ENCODE data around the gene CDC42. TPM values are rescaled to one million over a fixed set of nuclear protein-coding genes. Genes with fewer than 3 reads are reported as not detected.
A peak's percentile ranks its signal among the peaks of the same experiment; 100 is the strongest.
"Not testable (repeated sequence)": the region's sequence is repeated elsewhere in the genome, so short reads cannot be mapped to it uniquely, and the experiment has no call there.

Gene CDC42
- total RNA-seq, 5 donors from 2014 or later (not counting 1 experiment from before 2014, with no cell fraction given): 181 to 348 (median 192) TPM

DNA sequence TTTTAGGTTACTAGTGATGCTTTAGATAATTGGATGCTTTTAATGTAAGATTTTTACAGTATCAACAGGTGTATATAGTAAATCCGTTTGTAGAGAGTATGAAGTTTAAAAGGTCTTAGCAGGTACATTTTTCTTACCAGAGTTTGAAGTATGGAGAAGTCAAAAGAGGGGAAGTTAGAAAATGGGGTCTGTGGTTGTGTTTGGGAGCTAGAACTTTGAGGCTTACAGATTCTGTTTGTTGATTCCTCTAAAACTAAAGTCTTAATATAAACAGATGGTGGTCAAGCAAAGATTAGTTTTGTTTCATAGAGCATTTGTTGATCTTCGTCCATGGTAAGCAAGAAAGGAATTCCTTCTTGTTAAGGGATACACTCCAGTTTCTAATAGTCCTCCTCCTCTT lies 35.8 kb downstream of the CDC42 start:
- 20% methylated on average over 1 of the region's 2 CpGs for WGBS (ENCODE audit: insufficient coverage)
- peaks cover 60% of the 10 kb centered on the region for H3K36me3 Mint-ChIP-seq
- no peaks in the 10 kb centered on the region for H3K27me3 Mint-ChIP-seq
- no peaks in the 10 kb centered on the region for H3K9me3 Mint-ChIP-seq
- peak overlapping the region in 2 of 3 donors; percentile 72 to 77 for H3K4me3 Mint-ChIP-seq
- ATAC-seq (replicated peaks in 1 of 4) (no peak), DNase-seq (no peak)
- Histone ChIP-seq H3K27me3 (replicated peaks in 1 of 2; ENCODE audit: control insufficient read depth in 2 of 2, extremely low read depth in 1 of 2, insufficient read depth in 2 of 2, low read length in 1 of 2) (no peaks in the 10 kb centered on the region), H3K9me3 (no peaks in the 10 kb centered on the region), H3K27ac (ENCODE audit: low read length) (peak overlapping the region; percentile 50), H3K4me1 (ENCODE audit: control insufficient read depth in 1 of 2, extremely low read depth in 1 of 2, insufficient read depth in 2 of 2, low read length in 2 of 2) (peaks cover 25 to 50% of the 10 kb centered on the region in 2 experiments), H3K36me3 (ENCODE audit: control insufficient read depth in 2 of 2, extremely low read depth in 1 of 2, insufficient read depth in 1 of 2, low read length in 1 of 2) (peaks cover 0 to 54% of the 10 kb centered on the region in 2 donors), H3K4me3 (ENCODE audit: control insufficient read depth in 1 of 2, extremely low read depth in 1 of 2, low read length in 1 of 2) (no peak overlapping the region)
- CTCF ChIA-PET: no interaction called here
- H3K27ac Mint-ChIP-seq: peak overlapping the region; percentile 74 to 89
- H3K4me1 Mint-ChIP-seq: peaks cover 96 to 98% (median 96%) of the 10 kb centered on the region in 3 donors
- POLR2A ChIA-PET: no interaction called here

DNA sequence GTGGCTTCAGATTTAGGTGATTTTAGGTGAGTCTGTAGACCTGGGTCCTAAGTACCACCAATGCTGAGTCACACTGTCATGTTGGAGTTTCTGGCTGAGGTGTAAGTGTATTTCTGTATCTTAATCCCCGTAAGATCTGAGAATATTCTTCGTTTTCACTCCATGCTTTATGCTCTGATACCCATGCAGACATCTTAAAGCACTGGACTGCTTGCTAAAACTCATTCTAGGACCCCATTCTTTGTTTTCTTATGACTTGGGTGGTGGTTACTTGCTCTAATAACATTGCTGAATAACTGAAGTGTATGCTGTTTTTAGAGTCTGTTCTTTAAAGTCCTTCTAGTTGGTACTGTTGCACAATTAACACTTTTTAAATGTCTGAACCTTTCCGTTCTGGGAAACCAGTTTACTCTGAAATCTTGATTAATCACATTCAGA lies 36.6 kb downstream of the CDC42 start:
- peaks cover 23 to 50% of the 10 kb centered on the region in 2 experiments for H3K4me1 ChIP-seq (ENCODE audit: control insufficient read depth in 1 of 2, extremely low read depth in 1 of 2, insufficient read depth in 2 of 2, low read length in 2 of 2)
- no peak for ATAC-seq (replicated peaks in 1 of 4)
- Mint-ChIP-seq H3K27ac (peak overlapping the region; percentile 74 to 89), H3K9me3 (no peaks in the 10 kb centered on the region), H3K36me3 (peaks cover 61% of the 10 kb centered on the region), H3K4me3 (peak overlapping the region; percentile 65 to 77 (median 72)), H3K27me3 (no peaks in the 10 kb centered on the region), H3K4me1 (peaks cover 94 to 95% (median 94%) of the 10 kb centered on the region in 3 donors)
- DNase-seq: no peak
- ChIA-PET POLR2A (interaction anchor here in 1 of 2 donors (0.5 kb wide), 1 partner anchor 38 kb away, joined by 3 read pairs; no protein-coding TSS in a partner anchor), CTCF (interaction anchor here in 1 of 2 donors (2.2 kb wide), 1 partner anchor 65 kb away, joined by 6 read pairs; no protein-coding TSS in a partner anchor)
- 0% methylated on average over 1 of the region's 3 CpGs for WGBS (ENCODE audit: insufficient coverage)
- no peaks in the 10 kb centered on the region for H3K9me3 ChIP-seq
- H3K27ac ChIP-seq (ENCODE audit: low read length): peak overlapping the region; percentile 50
- peak overlapping the region; percentile 2 to 10 for H3K4me3 ChIP-seq (ENCODE audit: control insufficient read depth in 1 of 2, extremely low read depth in 1 of 2, low read length in 1 of 2)
- peaks cover 0 to 58% of the 10 kb centered on the region in 2 donors for H3K36me3 ChIP-seq (ENCODE audit: control insufficient read depth in 2 of 2, extremely low read depth in 1 of 2, insufficient read depth in 1 of 2, low read length in 1 of 2)
- no peaks in the 10 kb centered on the region for H3K27me3 ChIP-seq (replicated peaks in 1 of 2; ENCODE audit: control insufficient read depth in 2 of 2, extremely low read depth in 1 of 2, insufficient read depth in 2 of 2, low read length in 1 of 2)

DNA sequence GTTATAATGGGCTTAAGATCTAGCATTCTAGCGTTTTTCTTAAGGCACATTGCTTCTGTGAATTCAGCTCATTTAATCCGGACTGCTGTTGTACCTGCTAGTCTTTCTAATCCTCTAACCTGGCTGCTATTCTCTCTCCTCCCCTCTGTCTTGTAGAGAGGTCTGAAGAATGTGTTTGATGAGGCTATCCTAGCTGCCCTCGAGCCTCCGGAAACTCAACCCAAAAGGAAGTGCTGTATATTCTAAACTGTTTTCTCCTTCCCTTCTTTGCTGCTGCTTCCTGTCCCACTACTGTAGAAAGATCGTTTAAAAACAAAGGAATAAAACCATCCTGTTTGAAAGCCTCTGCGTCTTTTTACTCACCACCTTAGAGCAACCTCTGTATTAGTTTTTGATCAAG lies 37.3 kb downstream of the CDC42 start:
- DNase-seq (no peak), ATAC-seq (replicated peaks in 1 of 4) (peak; percentile 27 to 62 (median 56))
- Histone ChIP-seq H3K27ac (ENCODE audit: low read length) (peak overlapping the region; percentile 50), H3K4me3 (ENCODE audit: control insufficient read depth in 1 of 2, extremely low read depth in 1 of 2, low read length in 1 of 2) (peak overlapping the region in 1 of 2 donors; percentile 2), H3K9me3 (no peaks in the 10 kb centered on the region), H3K36me3 (ENCODE audit: control insufficient read depth in 2 of 2, extremely low read depth in 1 of 2, insufficient read depth in 1 of 2, low read length in 1 of 2) (peaks cover 0 to 63% of the 10 kb centered on the region in 2 donors), H3K4me1 (ENCODE audit: control insufficient read depth in 1 of 2, extremely low read depth in 1 of 2, insufficient read depth in 2 of 2, low read length in 2 of 2) (peaks cover 23 to 48% of the 10 kb centered on the region in 2 experiments), H3K27me3 (replicated peaks in 1 of 2; ENCODE audit: control insufficient read depth in 2 of 2, extremely low read depth in 1 of 2, insufficient read depth in 2 of 2, low read length in 1 of 2) (no peaks in the 10 kb centered on the region)
- H3K4me1 Mint-ChIP-seq: peaks cover 90 to 92% (median 92%) of the 10 kb centered on the region in 3 donors
- no CpG with 5 or more reads among the region's 6 CpGs for WGBS (ENCODE audit: insufficient coverage)
- no peaks in the 10 kb centered on the region for H3K9me3 Mint-ChIP-seq
- peak overlapping the region; percentile 74 to 89 for H3K27ac Mint-ChIP-seq
- H3K4me3 Mint-ChIP-seq: peak overlapping the region; percentile 65 to 77 (median 72)
- no peaks in the 10 kb centered on the region for H3K27me3 Mint-ChIP-seq
- peaks cover 57% of the 10 kb centered on the region for H3K36me3 Mint-ChIP-seq
- POLR2A ChIA-PET: interaction anchor here (0.5 to 0.7 kb wide), 2 partner anchors 39 to 50 kb away, joined by 3 read pairs; no protein-coding TSS in a partner anchor
- CTCF ChIA-PET: interaction anchor here in 1 of 2 donors (1.2 to 2.2 kb wide), 2 partner anchors 10 to 65 kb away, joined by 3 to 6 read pairs; no protein-coding TSS in a partner anchor

DNA sequence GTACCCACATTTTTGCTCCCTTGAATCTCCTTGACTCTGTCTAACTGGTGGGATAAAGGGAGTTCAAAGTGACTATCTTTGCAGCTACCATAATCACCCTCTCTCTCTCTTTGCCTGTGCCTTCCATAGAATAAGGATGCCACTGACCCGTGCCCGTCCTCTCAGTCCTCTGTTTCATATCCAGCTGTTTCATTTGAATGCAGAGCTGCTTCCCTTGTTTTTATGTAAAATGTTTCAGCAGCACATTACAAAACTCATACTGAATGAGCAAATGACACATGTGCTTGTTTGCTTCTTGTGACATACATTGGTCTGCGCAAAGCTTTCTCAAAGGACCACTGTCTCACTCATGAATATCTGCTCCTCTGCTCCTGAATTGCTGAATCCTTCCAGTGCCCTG lies 38.4 kb downstream of the CDC42 start:
- WGBS (ENCODE audit: insufficient coverage): 93% methylated on average over 3 of the region's 3 CpGs
- Histone ChIP-seq H3K36me3 (ENCODE audit: control insufficient read depth in 2 of 2, extremely low read depth in 1 of 2, insufficient read depth in 1 of 2, low read length in 1 of 2) (peaks cover 0 to 72% of the 10 kb centered on the region in 2 donors), H3K4me1 (ENCODE audit: control insufficient read depth in 1 of 2, extremely low read depth in 1 of 2, insufficient read depth in 2 of 2, low read length in 2 of 2) (peaks cover 23 to 48% of the 10 kb centered on the region in 2 experiments), H3K27ac (ENCODE audit: low read length) (no peak overlapping the region), H3K9me3 (no peaks in the 10 kb centered on the region), H3K4me3 (ENCODE audit: control insufficient read depth in 1 of 2, extremely low read depth in 1 of 2, low read length in 1 of 2) (no peak overlapping the region), H3K27me3 (replicated peaks in 1 of 2; ENCODE audit: control insufficient read depth in 2 of 2, extremely low read depth in 1 of 2, insufficient read depth in 2 of 2, low read length in 1 of 2) (no peaks in the 10 kb centered on the region)
- ATAC-seq (replicated peaks in 1 of 4) (no peak), DNase-seq (no peak)
- Mint-ChIP-seq H3K27ac (peak overlapping the region; percentile 74 to 78), H3K4me1 (peaks cover 83 to 84% (median 83%) of the 10 kb centered on the region in 3 donors), H3K9me3 (no peaks in the 10 kb centered on the region), H3K27me3 (no peaks in the 10 kb centered on the region), H3K4me3 (peak overlapping the region in 1 of 3 donors; percentile 77), H3K36me3 (peaks cover 52% of the 10 kb centered on the region)
- CTCF ChIA-PET: interaction anchor here in 1 of 2 donors (1.2 to 2.2 kb wide), 3 partner anchors 9 to 66 kb away, joined by 3 to 6 read pairs (median 4); no protein-coding TSS in a partner anchor
- POLR2A ChIA-PET: no interaction called here

DNA sequence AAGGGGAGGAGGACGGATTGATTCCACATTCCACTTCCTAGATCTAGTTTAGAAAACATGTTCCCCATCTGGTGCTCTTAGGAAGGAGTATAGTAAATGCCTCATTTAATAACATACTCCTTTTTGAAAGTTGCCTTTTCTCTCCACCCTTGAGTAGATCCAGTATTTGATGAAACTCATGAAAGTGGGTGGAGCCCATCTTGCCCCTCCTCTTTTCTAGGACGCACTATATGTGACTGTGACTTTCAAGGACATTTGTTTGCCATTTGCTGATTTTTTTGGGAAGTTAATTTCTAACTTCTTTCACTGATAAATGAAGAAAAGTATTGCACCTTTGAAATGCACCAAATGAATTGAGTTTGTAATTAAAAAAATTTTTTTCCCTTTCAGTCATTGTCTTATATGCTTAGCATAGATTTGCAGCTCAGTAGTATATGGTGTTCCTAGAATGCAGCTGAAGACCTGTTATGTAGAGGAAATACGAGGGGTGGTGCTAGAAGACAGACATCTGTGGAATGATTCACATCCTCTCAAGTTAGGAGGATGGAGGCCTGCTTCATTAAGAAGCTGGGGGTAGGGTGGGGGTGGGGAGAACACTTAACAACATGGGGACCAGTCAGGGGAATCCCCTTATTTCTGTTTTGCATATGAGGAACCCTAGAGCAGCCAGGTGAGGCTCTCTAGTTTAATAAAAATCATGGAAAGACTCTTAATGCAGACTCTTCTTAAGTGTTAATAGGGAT lies 39.7 kb downstream of the CDC42 start:
- Histone ChIP-seq H3K4me1 (ENCODE audit: control insufficient read depth in 1 of 2, extremely low read depth in 1 of 2, insufficient read depth in 2 of 2, low read length in 2 of 2) (peaks cover 23 to 44% of the 10 kb centered on the region in 2 experiments), H3K27ac (ENCODE audit: low read length) (peak overlapping the region; percentile 53), H3K36me3 (ENCODE audit: control insufficient read depth in 2 of 2, extremely low read depth in 1 of 2, insufficient read depth in 1 of 2, low read length in 1 of 2) (peaks cover 0 to 71% of the 10 kb centered on the region in 2 donors)
- not testable (repeated sequence) for H3K9me3 ChIP-seq; H3K27me3 ChIP-seq (replicated peaks in 1 of 2; ENCODE audit: control insufficient read depth in 2 of 2, extremely low read depth in 1 of 2, insufficient read depth in 2 of 2, low read length in 1 of 2); H3K9me3 Mint-ChIP-seq; H3K4me3 ChIP-seq (ENCODE audit: control insufficient read depth in 1 of 2, extremely low read depth in 1 of 2, low read length in 1 of 2); H3K27me3 Mint-ChIP-seq
- peaks cover 70 to 80% (median 78%) of the 10 kb centered on the region in 3 donors for H3K4me1 Mint-ChIP-seq
- POLR2A ChIA-PET: interaction anchor here (0.6 to 1.4 kb wide), 4 partner anchors 13 to 67 kb away, joined by 3 to 5 read pairs (median 4); no protein-coding TSS in a partner anchor
- peaks cover 52% of the 10 kb centered on the region for H3K36me3 Mint-ChIP-seq
- peak; percentile 78 to 90 (median 84) for ATAC-seq (replicated peaks in 1 of 4)
- WGBS (ENCODE audit: insufficient coverage): 0% methylated on average over 1 of the region's 3 CpGs
- peak in 28 of 35 experiments; percentile 15 to 76 (median 40) for DNase-seq
- peak overlapping the region in 1 of 2 donors; percentile 15 for H3K27ac Mint-ChIP-seq
- peak overlapping the region in 1 of 3 donors; percentile 33 for H3K4me3 Mint-ChIP-seq
- CTCF ChIA-PET: interaction anchor here in 1 of 2 donors (0.9 to 1.3 kb wide), 2 partner anchors 52 to 68 kb away, joined by 4 to 7 read pairs; no protein-coding TSS in a partner anchor

DNA sequence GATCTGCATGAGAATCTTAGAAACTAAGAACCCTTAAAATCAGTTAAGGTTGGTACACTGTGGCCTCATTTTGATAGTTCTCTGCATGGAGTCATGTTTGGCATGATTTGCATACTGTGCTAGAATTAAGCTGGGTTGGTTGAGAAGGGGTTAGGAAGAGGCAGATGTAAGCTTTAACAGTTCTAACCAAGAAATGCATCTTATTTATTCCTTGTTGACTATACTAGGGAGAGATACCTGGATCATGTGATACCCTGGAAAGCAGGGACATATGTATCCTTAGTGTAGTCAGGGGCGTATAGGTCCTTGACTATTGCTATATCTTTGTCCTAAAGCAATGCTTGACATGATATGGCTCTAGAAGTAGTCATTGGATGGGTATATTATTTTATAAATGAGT lies 41.0 kb downstream of the CDC42 start:
- CTCF ChIA-PET: interaction anchor here (0.6 to 1.3 kb wide), 2 partner anchors 54 to 126 kb away, joined by 4 to 5 read pairs; no protein-coding TSS in a partner anchor
- H3K27me3 Mint-ChIP-seq: no peaks in the 10 kb centered on the region
- H3K27ac Mint-ChIP-seq: no peak overlapping the region
- peaks cover 65 to 77% (median 73%) of the 10 kb centered on the region in 3 donors for H3K4me1 Mint-ChIP-seq
- Histone ChIP-seq H3K9me3 (no peaks in the 10 kb centered on the region), H3K4me3 (ENCODE audit: control insufficient read depth in 1 of 2, extremely low read depth in 1 of 2, low read length in 1 of 2) (no peak overlapping the region), H3K27me3 (replicated peaks in 1 of 2; ENCODE audit: control insufficient read depth in 2 of 2, extremely low read depth in 1 of 2, insufficient read depth in 2 of 2, low read length in 1 of 2) (no peaks in the 10 kb centered on the region), H3K36me3 (ENCODE audit: control insufficient read depth in 2 of 2, extremely low read depth in 1 of 2, insufficient read depth in 1 of 2, low read length in 1 of 2) (peaks cover 0 to 74% of the 10 kb centered on the region in 2 donors), H3K4me1 (ENCODE audit: control insufficient read depth in 1 of 2, extremely low read depth in 1 of 2, insufficient read depth in 2 of 2, low read length in 2 of 2) (peaks cover 24 to 31% of the 10 kb centered on the region in 2 experiments), H3K27ac (ENCODE audit: low read length) (no peak overlapping the region)
- no peak overlapping the region for H3K4me3 Mint-ChIP-seq
- WGBS (ENCODE audit: insufficient coverage): 71% methylated on average over 1 of the region's 1 CpG
- H3K9me3 Mint-ChIP-seq: no peaks in the 10 kb centered on the region
- ATAC-seq (replicated peaks in 1 of 4) (no peak), DNase-seq (no peak)
- POLR2A ChIA-PET: interaction anchor here (0.6 to 1.4 kb wide), 3 partner anchors 12 to 68 kb away, joined by 3 to 9 read pairs (median 5); no protein-coding TSS in a partner anchor
- H3K36me3 Mint-ChIP-seq: peaks cover 44% of the 10 kb centered on the region

All from T-cell (primary cell).